HG03469 (cell line): ENCODE measurements around the gene CDH1.
"Not testable (repeated sequence)": the region's sequence is repeated elsewhere in the genome, so short reads cannot be mapped to it uniquely, and the experiment has no call there.

Source experiments
- ATAC-seq: cut with Tn5 transposase; IDR thresholded peaks from one replicate; pipeline ENCODE4 v1.9.1; 2021; ENCODE audit warnings: mild to moderate bottlenecking, moderate library complexity, moderate number of reproducible peaks; ENCODE audit not compliant: unreplicated experiment

CDH1 gene

GRCh38 chr16:68737046-68737729 is at the start of gene CDH1:
Gene CDH1, plus strand, starts transcription at chr16:68737292. Its CDS starts 124 bp downstream, at chr16:68737416.
- no peak for ATAC-seq

GRCh38 chr16:68689921-68690320 is 47.2 kb upstream of the CDH1 start:
- ATAC-seq: no peak

- ATAC-seq: no peak
Observed at GRCh38 chr16:68695575-68695974, 41.5 kb upstream of the CDH1 start.

GRCh38 chr16:68696514-68696913 is 40.6 kb upstream of the CDH1 start:
- ATAC-seq: no peak

- no peak for ATAC-seq
Observed at GRCh38 chr16:68698091-68698490, 39.0 kb upstream of the CDH1 start.

- no peak for ATAC-seq
Observed at GRCh38 chr16:68700120-68700519, 37.0 kb upstream of the CDH1 start.

GRCh38 chr16:68700831-68701230 is 36.3 kb upstream of the CDH1 start:
- ATAC-seq: no peak

GRCh38 chr16:68704232-68704867 is 32.7 kb upstream of the CDH1 start:
- ATAC-seq: no peak

- ATAC-seq: no peak
Observed at GRCh38 chr16:68707340-68708152, 29.5 kb upstream of the CDH1 start.

- no peak for ATAC-seq
Observed at GRCh38 chr16:68710211-68710610, 26.9 kb upstream of the CDH1 start.

- no peak for ATAC-seq
Observed at GRCh38 chr16:68711421-68712139, 25.5 kb upstream of the CDH1 start.

GRCh38 chr16:68713361-68713760 is 23.7 kb upstream of the CDH1 start:
- ATAC-seq: no peak

GRCh38 chr16:68715471-68715870 is 21.6 kb upstream of the CDH1 start:
- no peak for ATAC-seq

GRCh38 chr16:68716516-68716915 is 20.6 kb upstream of the CDH1 start:
- ATAC-seq: not testable (repeated sequence)

- ATAC-seq: no peak
Observed at GRCh38 chr16:68717684-68718083, 19.4 kb upstream of the CDH1 start.

- no peak for ATAC-seq
Observed at GRCh38 chr16:68718590-68718989, 18.5 kb upstream of the CDH1 start.

GRCh38 chr16:68719993-68720489 is 17.1 kb upstream of the CDH1 start:
- peak; percentile 56 for ATAC-seq

- ATAC-seq: no peak
Observed at GRCh38 chr16:68722119-68723024, 14.7 kb upstream of the CDH1 start.

GRCh38 chr16:68724797-68725196 is 12.3 kb upstream of the CDH1 start:
- ATAC-seq: no peak

- ATAC-seq: no peak
Observed at GRCh38 chr16:68728523-68728922, 8.6 kb upstream of the CDH1 start.
